ENCODE measurements around the gene DHRSX. TPM values are rescaled to one million over a fixed set of nuclear protein-coding genes. Genes with fewer than 3 reads are reported as not detected.
"Not testable (repeated sequence)": the region's sequence is repeated elsewhere in the genome, so short reads cannot be mapped to it uniquely, and the experiment has no call there.

DHRSX gene
- polyA plus RNA-seq, 1 donor = 18.3 TPM

- DNase-seq = not testable (repeated sequence)
Observed at GRCh38 chrX:2519638-2520037, 18.9 kb upstream of the DHRSX start.

GRCh38 chrX:2517055-2517454 is 16.3 kb upstream of the DHRSX start:
- DNase-seq = no peak

GRCh38 chrX:2516623-2517022 is 15.8 kb upstream of the DHRSX start:
- DNase-seq = no peak

GRCh38 chrX:2514131-2514530 is 13.4 kb upstream of the DHRSX start:
- no peak for DNase-seq

- no peak for DNase-seq
Observed at GRCh38 chrX:2513121-2513664, 12.4 kb upstream of the DHRSX start.

GRCh38 chrX:2512501-2512900 is 11.7 kb upstream of the DHRSX start:
- no peak for DNase-seq

- DNase-seq = no peak
Observed at GRCh38 chrX:2511326-2511725, 10.6 kb upstream of the DHRSX start.

- DNase-seq = no peak
Observed at GRCh38 chrX:2508648-2509335, 8.0 kb upstream of the DHRSX start.

GRCh38 chrX:2507904-2508627 is 7.3 kb upstream of the DHRSX start:
- no peak for DNase-seq

GRCh38 chrX:2507196-2507595 is 6.4 kb upstream of the DHRSX start:
- no peak for DNase-seq

GRCh38 chrX:2505341-2505740 is 4.6 kb upstream of the DHRSX start:
- DNase-seq = not testable (repeated sequence)

GRCh38 chrX:2504706-2505332 is 4.0 kb upstream of the DHRSX start:
- no peak for DNase-seq

- no peak for DNase-seq
Observed at GRCh38 chrX:2503591-2504500, 3.1 kb upstream of the DHRSX start.

GRCh38 chrX:2502668-2503519 is 2.1 kb upstream of the DHRSX start:
- DNase-seq = no peak

- no peak for DNase-seq
Observed at GRCh38 chrX:2502120-2502667, 1.4 kb upstream of the DHRSX start.

GRCh38 chrX:2501559-2502102 is 855 bp upstream of the DHRSX start:
- no peak for DNase-seq

- peak; percentile 62 for DNase-seq
Observed at GRCh38 chrX:2500091-2500802, 529 bp downstream of the DHRSX start.

- no peak for DNase-seq
Observed at GRCh38 chrX:2499507-2499906, 1.3 kb downstream of the DHRSX start.

- peak; percentile 36 for DNase-seq
Observed at GRCh38 chrX:2498781-2499302, 1.9 kb downstream of the DHRSX start.
